Upper lobe of left lung (tissue), 6 donors: ENCODE data around the gene CARMIL3. TPM values are rescaled to one million over a fixed set of nuclear protein-coding genes. Genes with fewer than 3 reads are reported as not detected.

ENCODE experiments used
- ATAC-seq, 2 donors: fragments of 200-7000 bp; cut with Tn5 transposase; one replicate each; pipeline ENCODE4 v1.9.1; 2022; ENCODE audit warnings: mild to moderate bottlenecking in 2 of 2, moderate library complexity in 2 of 2; ENCODE audit not compliant: low FRiP score in 2 of 2
- DNase-seq, 2 donors: peaks; one replicate each; pipeline ENCODE4 v3.0.0-alpha.2; 2019 to 2020
- H3K27ac ChIP-seq, 4 donors: fragments of 200-600 bp; sonication (generic); one replicate each; pipeline ENCODE4 v1.5.1; 2016 to 2019
- H3K27me3 ChIP-seq, 4 donors: fragments of 200-600 bp; sonication (generic); one replicate each; pipeline ENCODE4 v1.5.1; 2017 to 2019
- H3K36me3 ChIP-seq, 4 donors: fragments of 200-600 bp; sonication (generic); one replicate each; pipeline ENCODE4 v1.5.1; 2016 to 2019
- H3K4me1 ChIP-seq, 4 donors: fragments of 200-600 bp; sonication (generic); one replicate each; pipeline ENCODE4 v1.5.1; 2018 to 2019
- H3K4me3 ChIP-seq, 4 donors: fragments of 200-600 bp; sonication (generic); one replicate each; pipeline ENCODE4 v1.5.1; 2017 to 2019; ENCODE audit warnings: mild to moderate bottlenecking in 2 of 4, moderate library complexity in 1 of 4
- H3K9me3 ChIP-seq, 4 donors: fragments of 200-600 bp; sonication (generic); one replicate each; pipeline ENCODE4 v1.5.1; 2018 to 2019
- EP300 ChIP-seq, 4 donors: sonication (generic); formaldehyde crosslinking; IDR thresholded peaks; one replicate each; pipeline ENCODE4 v1.5.1; 2017; ENCODE audit warnings: antibody characterized with exemption in 4 of 4, control low read depth in 2 of 4
- POLR2A ChIP-seq, 4 donors: fragments of 450-650 bp; IDR thresholded peaks; one replicate each; pipeline ENCODE4 v1.5.1; 2016 to 2017; ENCODE audit warnings: antibody characterized with exemption in 4 of 4, mild to moderate bottlenecking in 2 of 4
- POLR2AphosphoS5 ChIP-seq, 2 donors: sonication (generic); formaldehyde crosslinking; IDR thresholded peaks; one replicate each; pipeline ENCODE4 v1.5.1; 2017; ENCODE audit warnings: antibody characterized with exemption in 2 of 2
- WGBS, 2 donors: methylation state at CpG; one replicate each; pipeline ENCODE4 v1.1.5; 2017 to 2018; 5-methylcytosine and 5-hydroxymethylcytosine counted together
- total RNA-seq, 6 donors: library from RNA; depleted of rRNA in 4 of 6; stranded (reverse); fragments of >200 nt in 4 of 6; gene quantifications; one replicate each; pipeline versions ENCODE4 v1.1.0 to v1.2.1, GENCODE V29; 2016 to 2021
- TF ChIP-seq, protein P1 (sequence below), 6 experiments: fragments of 450-650 bp in 4 of 6; fragments of 200-600 bp in 2 of 6; sonication (generic) in 2 of 6; IDR thresholded peaks; one replicate each; pipeline ENCODE4 v1.5.1; 2016 to 2019; ENCODE audit warnings: antibody characterized with exemption in 6 of 6
- donor health status: DM: no; HTN: no; CAD: no; lungs with moderate emphysema.
- donor health status: DM: no; HTN: yes; CAD: no; lungs with severe emphysema.

The CARMIL3 gene
- total RNA-seq, 6 donors from 2014 or later = 0.39 to 15.7 (median 1.2) TPM

DNA sequence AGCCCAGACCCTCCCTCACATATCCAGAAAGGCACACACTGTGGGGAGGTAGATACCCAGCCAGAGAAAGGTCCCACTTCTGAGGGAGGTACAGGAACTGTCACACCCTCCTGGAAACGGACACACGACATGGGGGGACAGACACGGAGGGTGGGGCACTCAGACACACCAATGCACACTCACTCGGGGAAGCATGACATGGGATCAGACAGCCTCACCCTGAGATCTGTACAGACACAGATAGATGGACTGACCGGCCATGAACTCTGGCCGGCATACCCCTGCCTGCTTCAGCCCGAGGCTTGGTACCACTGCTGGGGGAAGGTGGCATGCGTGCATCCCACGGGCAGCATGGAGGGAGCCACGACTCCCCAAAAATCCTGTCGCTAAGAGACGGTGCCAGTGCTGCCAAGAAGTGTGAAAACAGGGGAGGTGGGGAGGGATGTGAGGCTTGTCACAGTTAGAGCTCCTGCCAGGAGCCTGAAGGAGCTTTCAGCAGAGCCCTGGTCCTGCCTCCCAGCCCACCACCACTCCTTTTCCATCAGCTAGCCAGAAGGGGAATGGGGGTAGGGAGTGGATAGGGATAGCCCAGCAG lies 20.1 kb downstream of the CARMIL3 start:
- H3K27ac ChIP-seq = no peak overlapping the region
- no peak for DNase-seq
- ATAC-seq = no peak

GRCh38 chr14:24072436-24072835 lies 20.6 kb downstream of the CARMIL3 start:
- peaks cover 0 to 4% (median 2%) of the 10 kb centered on the region in 4 donors for H3K4me1 ChIP-seq
- no peaks in the 10 kb centered on the region for H3K36me3 ChIP-seq
- H3K27me3 ChIP-seq = no peaks in the 10 kb centered on the region
- no peak overlapping the region for H3K4me3 ChIP-seq
- WGBS, 2 donors = 36 to 57% methylated on average over 6 to 7 of the region's 7 CpGs
- DNase-seq (no peak), ATAC-seq (no peak)
- TF ChIP-seq, protein P1, sequence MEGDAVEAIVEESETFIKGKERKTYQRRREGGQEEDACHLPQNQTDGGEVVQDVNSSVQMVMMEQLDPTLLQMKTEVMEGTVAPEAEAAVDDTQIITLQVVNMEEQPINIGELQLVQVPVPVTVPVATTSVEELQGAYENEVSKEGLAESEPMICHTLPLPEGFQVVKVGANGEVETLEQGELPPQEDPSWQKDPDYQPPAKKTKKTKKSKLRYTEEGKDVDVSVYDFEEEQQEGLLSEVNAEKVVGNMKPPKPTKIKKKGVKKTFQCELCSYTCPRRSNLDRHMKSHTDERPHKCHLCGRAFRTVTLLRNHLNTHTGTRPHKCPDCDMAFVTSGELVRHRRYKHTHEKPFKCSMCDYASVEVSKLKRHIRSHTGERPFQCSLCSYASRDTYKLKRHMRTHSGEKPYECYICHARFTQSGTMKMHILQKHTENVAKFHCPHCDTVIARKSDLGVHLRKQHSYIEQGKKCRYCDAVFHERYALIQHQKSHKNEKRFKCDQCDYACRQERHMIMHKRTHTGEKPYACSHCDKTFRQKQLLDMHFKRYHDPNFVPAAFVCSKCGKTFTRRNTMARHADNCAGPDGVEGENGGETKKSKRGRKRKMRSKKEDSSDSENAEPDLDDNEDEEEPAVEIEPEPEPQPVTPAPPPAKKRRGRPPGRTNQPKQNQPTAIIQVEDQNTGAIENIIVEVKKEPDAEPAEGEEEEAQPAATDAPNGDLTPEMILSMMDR (IDR thresholded peaks at IDR 0.05) = no peak
- TF ChIP-seq POLR2A (IDR thresholded peaks at IDR 0.05) (no peak), POLR2AphosphoS5 (IDR thresholded peaks at IDR 0.05) (no peak), EP300 (IDR thresholded peaks at IDR 0.05) (no peak)
- H3K9me3 ChIP-seq = no peaks in the 10 kb centered on the region
- no peak overlapping the region for H3K27ac ChIP-seq

More for the DNA sequence above, 20.1 kb downstream of the CARMIL3 start:
- peaks cover 0 to 4% (median 2%) of the 10 kb centered on the region in 4 donors for H3K4me1 ChIP-seq
- no peak for TF ChIP-seq POLR2AphosphoS5 (IDR thresholded peaks at IDR 0.05)
- TF ChIP-seq EP300 (IDR thresholded peaks at IDR 0.05) = no peak
- TF ChIP-seq, protein P1 (IDR thresholded peaks at IDR 0.05) = no peak
- no peak for TF ChIP-seq POLR2A (IDR thresholded peaks at IDR 0.05)
- 44 to 64% methylated on average over 4 to 12 of the region's 12 CpGs for WGBS, 2 donors
- no peaks in the 10 kb centered on the region for H3K9me3 ChIP-seq
- no peaks in the 10 kb centered on the region for H3K27me3 ChIP-seq
- H3K36me3 ChIP-seq = no peaks in the 10 kb centered on the region
- no peak overlapping the region for H3K4me3 ChIP-seq

DNA sequence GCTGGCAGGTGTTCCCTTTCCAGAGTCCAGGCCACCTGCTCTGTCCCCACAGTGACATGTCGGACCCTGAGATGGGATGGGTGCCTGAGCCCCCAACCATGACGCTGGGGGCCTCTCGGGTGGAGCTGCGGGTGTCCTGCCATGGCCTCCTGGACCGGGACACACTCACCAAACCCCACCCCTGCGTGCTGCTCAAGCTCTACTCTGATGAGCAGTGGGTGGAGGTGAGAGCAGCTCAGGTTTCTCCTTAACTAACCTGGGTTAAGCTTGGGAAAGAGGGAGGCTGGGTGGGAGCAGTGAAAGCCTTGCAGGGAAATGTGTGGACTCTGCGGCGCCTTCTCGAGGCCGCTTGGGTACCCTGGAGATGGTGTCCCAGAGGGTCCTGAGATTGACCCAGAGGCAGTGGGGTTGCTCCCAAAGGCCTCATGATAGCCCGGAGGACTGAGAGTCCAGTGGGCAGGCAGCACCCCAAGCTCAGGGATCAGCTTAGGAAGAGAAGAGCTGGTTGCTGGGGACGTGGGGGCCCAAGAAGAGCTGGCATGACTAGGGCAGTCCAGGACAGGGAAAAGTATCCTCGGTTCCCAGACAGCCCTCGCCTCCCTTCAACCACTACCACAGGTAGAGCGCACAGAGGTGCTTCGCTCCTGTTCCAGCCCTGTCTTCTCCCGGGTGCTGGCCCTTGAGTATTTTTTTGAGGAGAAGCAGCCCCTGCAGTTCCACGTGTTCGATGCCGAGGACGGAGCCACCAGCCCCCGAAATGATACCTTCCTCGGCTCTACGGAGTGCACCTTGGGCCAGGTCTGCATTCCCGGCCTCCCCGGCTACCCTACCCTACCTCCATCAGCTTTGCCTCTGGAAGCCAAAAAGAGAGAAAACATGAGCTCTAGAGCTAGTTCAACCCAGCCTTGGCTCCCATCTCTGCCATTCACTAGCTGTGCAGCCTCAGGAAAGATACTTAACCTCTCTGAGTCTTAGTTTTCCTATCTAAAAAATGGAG lies 21.4 kb downstream of the CARMIL3 start:
- no peak for ATAC-seq
- peaks cover 0 to 4% (median 2%) of the 10 kb centered on the region in 4 donors for H3K4me1 ChIP-seq
- no peaks in the 10 kb centered on the region for H3K9me3 ChIP-seq
- no peaks in the 10 kb centered on the region for H3K36me3 ChIP-seq
- TF ChIP-seq, protein P1 (IDR thresholded peaks at IDR 0.05) = no peak
- TF ChIP-seq POLR2A (IDR thresholded peaks at IDR 0.05) = no peak
- no peak for TF ChIP-seq POLR2AphosphoS5 (IDR thresholded peaks at IDR 0.05)
- TF ChIP-seq EP300 (IDR thresholded peaks at IDR 0.05) = no peak
- no peak overlapping the region for H3K4me3 ChIP-seq
- no peak overlapping the region for H3K27ac ChIP-seq
- 80 to 86% methylated on average over 16 to 26 of the region's 26 CpGs for WGBS, 2 donors
- no peak for DNase-seq
- H3K27me3 ChIP-seq = no peaks in the 10 kb centered on the region

DNA sequence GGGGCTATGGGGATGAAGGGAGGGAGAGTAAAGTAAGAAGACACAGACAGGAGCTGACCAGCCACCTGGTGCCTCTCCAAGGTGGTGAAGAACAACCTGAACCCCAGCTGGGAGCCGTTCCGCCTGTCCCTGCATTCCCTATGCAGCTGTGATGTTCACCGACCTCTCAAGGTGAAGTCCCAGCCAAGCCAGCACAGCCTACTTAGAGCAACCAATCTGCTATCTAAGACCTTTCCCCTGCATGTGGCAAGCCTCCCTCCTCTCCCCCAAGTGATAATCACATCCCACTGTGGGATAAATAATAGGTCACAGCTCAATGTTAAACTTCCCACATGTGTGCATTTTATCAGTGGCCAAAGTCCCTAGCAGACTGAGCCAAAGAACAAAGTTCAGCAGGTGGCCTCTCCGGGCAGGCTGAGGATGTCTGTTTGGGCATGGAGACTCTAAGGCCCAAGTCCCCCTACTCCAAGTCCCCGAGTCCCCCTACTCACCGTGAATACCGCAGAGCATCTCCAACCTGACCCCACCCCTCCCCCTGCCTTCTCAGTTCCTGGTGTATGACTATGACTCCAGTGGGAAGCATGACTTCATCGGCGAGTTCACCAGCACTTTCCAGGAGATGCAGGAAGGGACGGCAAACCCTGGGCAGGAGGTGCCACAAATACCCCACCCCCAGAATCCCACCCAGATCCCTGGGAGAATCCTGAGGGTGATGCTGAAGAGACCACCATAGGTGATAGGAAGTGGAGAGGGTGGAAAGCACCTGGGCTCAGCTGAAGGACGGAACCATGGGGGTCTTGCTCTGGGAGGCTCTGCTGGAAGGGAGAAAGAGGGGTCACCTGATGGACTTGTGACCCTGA lies 23.0 kb downstream of the CARMIL3 start:
- no peaks in the 10 kb centered on the region for H3K27me3 ChIP-seq
- no peak overlapping the region for H3K4me3 ChIP-seq
- no peak overlapping the region for H3K27ac ChIP-seq
- no peaks in the 10 kb centered on the region for H3K36me3 ChIP-seq
- H3K4me1 ChIP-seq = peaks cover 0 to 4% (median 2%) of the 10 kb centered on the region in 4 donors
- no peak for TF ChIP-seq EP300 (IDR thresholded peaks at IDR 0.05)
- TF ChIP-seq, protein P1 (IDR thresholded peaks at IDR 0.05) = no peak
- no peak for TF ChIP-seq POLR2A (IDR thresholded peaks at IDR 0.05)
- no peak for TF ChIP-seq POLR2AphosphoS5 (IDR thresholded peaks at IDR 0.05)
- WGBS, 2 donors = 79 to 86% methylated on average over 7 to 11 of the region's 11 CpGs
- H3K9me3 ChIP-seq = no peaks in the 10 kb centered on the region
- no peak for DNase-seq
- no peak for ATAC-seq
